Transverse colon (tissue), 4 donors: ENCODE results near the gene PINK1. TPM values are rescaled to one million over a fixed set of nuclear protein-coding genes. Genes with fewer than 3 reads are reported as not detected.

Experiments used
- DNase-seq: peaks from one replicate; pipeline ENCODE4 v3.0.0-alpha.2; 2019
- H3K27ac ChIP-seq, 4 donors: fragments of 200-600 bp; sonication (generic); 2 replicates each; pipeline ENCODE4 v1.5.1; 2016 to 2018; ENCODE audit warnings: inconsistent platforms in 4 of 4
- H3K27me3 ChIP-seq: fragments of 200-600 bp; sonication (generic); 2 replicates; pipeline ENCODE4 v1.5.1; 2017; ENCODE audit warnings: inconsistent platforms
- H3K36me3 ChIP-seq, 4 donors: fragments of 200-600 bp; sonication (generic); 2 replicates each; pipeline ENCODE4 v1.5.1; 2017 to 2019; ENCODE audit warnings: inconsistent platforms in 4 of 4
- H3K4me1 ChIP-seq, 4 donors: fragments of 200-600 bp; sonication (generic); 2 replicates each; pipeline ENCODE4 v1.5.1; 2017 to 2020; ENCODE audit warnings: inconsistent platforms in 4 of 4
- H3K4me3 ChIP-seq, 4 donors: fragments of 200-600 bp; sonication (generic); 1 replicate in 1 of 4; 2 replicates in 3 of 4; pipeline versions ENCODE4 v1.5.1 to v1.6.1; 2017 to 2019; ENCODE audit warnings: inconsistent platforms in 4 of 4
- H3K9me3 ChIP-seq, 2 donors: fragments of 200-600 bp; sonication (generic); 2 replicates each; pipeline ENCODE4 v1.5.1; 2017 to 2019; ENCODE audit warnings: inconsistent platforms in 2 of 2
- CTCF ChIP-seq, 5 experiments: fragments of 200-600 bp in 3 of 5; fragments of 450-650 bp in 2 of 5; sonication (generic) in 3 of 5; IDR thresholded peaks; 1 replicate in 2 of 5; 2 replicates in 3 of 5; pipeline ENCODE4 v1.5.1; 2016 to 2017; ENCODE audit warnings: antibody characterized with exemption in 5 of 5, inconsistent platforms in 3 of 5, mild to moderate bottlenecking in 2 of 5, moderate library complexity in 1 of 5
- EP300 ChIP-seq: sonication (generic); formaldehyde crosslinking; IDR thresholded peaks from one replicate; pipeline ENCODE4 v1.6.1; 2017; ENCODE audit warnings: antibody characterized with exemption, low read depth
- POLR2A ChIP-seq: fragments of 450-650 bp; IDR thresholded peaks from one replicate; pipeline ENCODE4 v1.6.1; 2016; ENCODE audit warnings: antibody characterized with exemption, mild to moderate bottlenecking, moderate library complexity
- POLR2AphosphoS5 ChIP-seq, 3 donors: sonication (generic); formaldehyde crosslinking; IDR thresholded peaks; one replicate each; pipeline ENCODE4 v1.6.1; 2016; ENCODE audit warnings: antibody characterized with exemption in 3 of 3
- WGBS, 2 donors: methylation state at CpG; one replicate each; pipeline ENCODE4 v1.1.5; 2018; ENCODE audit warnings: low coverage in 1 of 2; 5-methylcytosine and 5-hydroxymethylcytosine counted together
- in situ Hi-C, 4 donors: fragments of 200-750 bp; cut with MboI; loops; one replicate each; pipeline versions ENCODE4 v1.15.0 to v1.15.1; 2017; ENCODE audit warnings: low sequenced_read_pairs in 3 of 4, low pct_ligation_motif_present in 1 of 4, low pct_unique_long_range_greater_than_20kb in 1 of 4
- intact Hi-C: fragments of 100-400 bp; cut with DNase I; formaldehyde crosslinking; loops from one replicate; pipeline ENCODE4 v1.15.1; 2023; ENCODE audit warnings: low total_unique reads
- total RNA-seq, 4 donors: library from RNA; depleted of rRNA; stranded (reverse); fragments of >200 nt; gene quantifications; one replicate each; pipeline ENCODE4 v1.1.0, GENCODE V29; 2016

Gene PINK1
- total RNA-seq, 4 donors from 2014 or later = 122 to 235 (median 192) TPM

DNA sequence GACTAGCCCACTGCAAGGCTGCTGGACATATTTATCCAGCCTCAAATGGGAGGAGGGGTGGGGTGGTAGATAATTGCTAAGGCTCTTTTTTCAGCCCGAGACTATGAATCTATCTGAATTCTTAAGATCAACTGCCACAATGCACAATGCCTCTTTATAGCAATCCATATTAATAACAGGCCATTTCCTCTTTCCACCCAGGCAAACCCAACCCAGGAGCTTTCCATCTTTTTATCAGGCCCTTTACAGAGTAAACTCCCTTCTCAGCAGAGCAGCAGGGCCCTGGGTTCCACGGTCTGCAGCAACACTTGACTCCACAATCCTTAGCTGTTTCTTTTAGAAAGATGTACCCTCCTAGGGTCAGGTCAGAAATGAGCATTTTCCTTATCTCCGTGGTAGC lies 27.1 kb downstream of the PINK1 start:
- no peak for DNase-seq
- intact Hi-C loops (no loop called here), in situ Hi-C loops (no loop called here)
- H3K4me1 ChIP-seq = peaks cover 11 to 22% (median 19%) of the 10 kb centered on the region in 4 donors
- H3K9me3 ChIP-seq = no peaks in the 10 kb centered on the region
- peaks cover 0 to 15% (median 4%) of the 10 kb centered on the region in 4 donors for H3K36me3 ChIP-seq
- no peaks in the 10 kb centered on the region for H3K27me3 ChIP-seq
- WGBS, 2 donors = 11 to 17% methylated on average over 2 to 3 of the region's 3 CpGs
- peak overlapping the region; percentile 82 to 91 (median 84) for H3K27ac ChIP-seq
- H3K4me3 ChIP-seq = peak overlapping the region; percentile 75 to 99 (median 94)
- TF ChIP-seq POLR2AphosphoS5 (IDR thresholded peaks at IDR 0.05) (no peak), CTCF (IDR thresholded peaks at IDR 0.05) (no peak), POLR2A (no peak), EP300 (no peak)

GRCh38 chr1:20660847-20661206 lies 27.6 kb downstream of the PINK1 start:
- DNase-seq = no peak
- TF ChIP-seq POLR2A = no peak
- TF ChIP-seq POLR2AphosphoS5 (IDR thresholded peaks at IDR 0.05) = no peak
- no peaks in the 10 kb centered on the region for H3K9me3 ChIP-seq
- H3K4me1 ChIP-seq = peaks cover 11 to 22% (median 19%) of the 10 kb centered on the region in 4 donors
- no peaks in the 10 kb centered on the region for H3K27me3 ChIP-seq
- WGBS, 2 donors = 1% methylated on average over 20 of the region's 20 CpGs; no CpG with 5 or more reads in 1 of the 2 donors
- peak overlapping the region; percentile 82 to 91 (median 84) for H3K27ac ChIP-seq
- intact Hi-C loops (no loop called here), in situ Hi-C loops (no loop called here)
- peaks cover 0 to 10% (median 2%) of the 10 kb centered on the region in 4 donors for H3K36me3 ChIP-seq
- H3K4me3 ChIP-seq = peak overlapping the region; percentile 75 to 99 (median 94)

DNA sequence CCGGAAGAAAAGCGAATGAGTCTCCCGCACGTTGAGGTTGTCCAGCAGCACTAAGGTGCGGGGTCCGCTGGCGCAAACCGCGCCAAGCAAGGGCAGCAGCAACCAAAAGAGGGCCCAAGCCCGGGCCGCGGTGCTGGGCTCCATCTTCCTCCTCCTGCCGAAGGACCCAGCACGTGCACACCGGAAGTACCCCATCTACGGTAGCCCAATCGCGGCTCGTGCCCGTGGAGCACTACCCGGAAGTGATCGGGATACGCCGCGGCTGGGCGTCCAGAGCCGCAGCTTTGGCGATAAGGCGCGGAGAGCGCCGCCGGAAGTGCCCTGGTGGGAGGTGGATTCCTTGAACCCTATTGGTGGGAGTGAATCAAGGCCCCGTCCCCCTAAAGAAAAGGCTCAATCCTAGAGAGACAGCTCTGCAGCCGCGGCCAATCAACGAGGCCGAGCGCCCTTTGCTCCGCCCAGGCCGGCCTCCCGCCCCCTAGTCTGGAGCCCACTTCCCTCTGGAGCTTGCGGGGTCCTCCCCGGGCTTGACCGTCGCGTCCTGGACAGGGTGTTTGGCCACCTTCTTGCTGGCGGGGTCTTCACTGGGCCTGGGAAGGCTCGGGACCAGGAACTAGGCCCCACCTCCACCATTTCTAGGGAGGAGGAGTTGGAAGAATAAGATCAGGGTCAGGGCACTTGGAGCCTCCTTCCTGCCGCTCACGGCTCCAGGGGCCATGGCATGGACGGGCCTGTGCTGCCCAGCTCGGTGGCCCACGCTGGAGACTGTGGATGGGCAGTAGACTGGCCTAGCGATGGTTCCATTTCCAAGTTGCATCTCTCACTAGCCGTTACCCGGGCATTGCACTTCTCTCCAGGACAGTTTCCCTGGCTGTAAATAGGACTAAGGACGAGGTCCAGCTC lies 28.2 kb downstream of the PINK1 start, which contains the start of gene DDOST:
Gene DDOST (minus strand): TSS at position 163 of the 903 bp plus-strand sequence. CDS start 19 bp downstream, at position 144.
- H3K4me1 ChIP-seq = peaks cover 11 to 22% (median 19%) of the 10 kb centered on the region in 4 donors
- H3K27ac ChIP-seq = peak within 1 kb of the TSS; percentile 82 to 91 (median 84)
- in situ Hi-C loops (no loop called here), intact Hi-C loops (no loop called here)
- H3K36me3 ChIP-seq = peaks cover 0 to 10% (median 0%) of the 10 kb centered on the region in 4 donors
- no peaks in the 10 kb centered on the region for H3K27me3 ChIP-seq
- no peaks in the 10 kb centered on the region for H3K9me3 ChIP-seq
- peak within 1 kb of the TSS; percentile 75 to 99 (median 94) for H3K4me3 ChIP-seq
- peak; percentile 43 to 74 (median 64) for TF ChIP-seq POLR2AphosphoS5 (IDR thresholded peaks at IDR 0.05)
- TF ChIP-seq CTCF (IDR thresholded peaks at IDR 0.05) = peak in 4 of 5 experiments; percentile 30 to 61 (median 44)
- TF ChIP-seq EP300 = no peak
- TF ChIP-seq POLR2A = peak; percentile 51
- peak; percentile 96 for DNase-seq
- 0 to 2% methylated on average over 3 to 40 of the region's 58 CpGs for WGBS, 2 donors

- Histone ChIP-seq H3K4me3 (peak overlapping the region in 3 of 4 donors; percentile 75 to 99 (median 95)), H3K36me3 (peaks cover 0 to 7% (median 0%) of the 10 kb centered on the region in 4 donors), H3K4me1 (peaks cover 11 to 22% (median 19%) of the 10 kb centered on the region in 4 donors), H3K27me3 (no peaks in the 10 kb centered on the region), H3K9me3 (no peaks in the 10 kb centered on the region), H3K27ac (peak overlapping the region; percentile 82 to 91 (median 84))
- WGBS, 2 donors = 0 to 70% methylated on average over 2 to 7 of the region's 7 CpGs
- intact Hi-C loops (no loop called here), in situ Hi-C loops (no loop called here)
- DNase-seq = no peak
- TF ChIP-seq POLR2A (no peak), EP300 (no peak), POLR2AphosphoS5 (IDR thresholded peaks at IDR 0.05) (no peak), CTCF (IDR thresholded peaks at IDR 0.05) (no peak)
Observed at GRCh38 chr1:20662110-20662475, 28.8 kb downstream of the PINK1 start.
